KMS-11 (cell line): ENCODE data around the gene NT5C2.
"Not testable (repeated sequence)": the region's sequence is repeated elsewhere in the genome, so short reads cannot be mapped to it uniquely, and the experiment has no call there.

Source experiments
- H2AFZ ChIP-seq: fragments of 200-600 bp; sonication (generic); 2 replicates; pipeline ENCODE4 v1.6.1; 2016; ENCODE audit warnings: antibody characterized with exemption, mixed run types, low read depth
- H3K27ac ChIP-seq: fragments of 200-600 bp; sonication (generic); 2 replicates; pipeline ENCODE4 v1.6.1; 2016; ENCODE audit warnings: mild to moderate bottlenecking, mixed run types
- H3K27me3 ChIP-seq: fragments of 200-600 bp; sonication (generic); 2 replicates; pipeline ENCODE4 v1.6.1; 2017; ENCODE audit warnings: mild to moderate bottlenecking, low read depth, mixed run types, moderate library complexity; ENCODE audit not compliant: insufficient read depth
- H3K36me3 ChIP-seq: fragments of 200-600 bp; sonication (generic); 2 replicates; pipeline ENCODE4 v1.6.1; 2017; ENCODE audit warnings: mild to moderate bottlenecking, mixed run types; ENCODE audit not compliant: insufficient read depth
- H3K4me1 ChIP-seq: fragments of 200-600 bp; sonication (generic); 2 replicates; pipeline ENCODE4 v1.6.1; 2016; ENCODE audit warnings: mild to moderate bottlenecking, low read depth, mixed run types; ENCODE audit not compliant: poor library complexity, severe bottlenecking
- H3K4me2 ChIP-seq: fragments of 200-600 bp; sonication (generic); 2 replicates; pipeline ENCODE4 v1.7.0; 2016; ENCODE audit warnings: mild to moderate bottlenecking, mixed run types
- H3K4me3 ChIP-seq: fragments of 200-600 bp; sonication (generic); IDR thresholded peaks from 2 replicates; pipeline ENCODE4 v1.6.1; 2017; ENCODE audit warnings: low read depth, low read length, mixed read lengths; ENCODE audit not compliant: insufficient read depth
- H3K79me2 ChIP-seq: fragments of 200-600 bp; sonication (generic); 2 replicates; pipeline ENCODE4 v1.6.1; 2016; ENCODE audit warnings: low read depth, mixed run types; ENCODE audit not compliant: insufficient read depth
- H3K9ac ChIP-seq: fragments of 200-600 bp; sonication (generic); 2 replicates; pipeline ENCODE4 v1.6.1; 2016; ENCODE audit warnings: mild to moderate bottlenecking, mixed run types
- H4K20me1 ChIP-seq: fragments of 200-600 bp; sonication (generic); 2 replicates; pipeline ENCODE4 v1.6.1; 2016; ENCODE audit warnings: mild to moderate bottlenecking, mixed run types; ENCODE audit not compliant: insufficient read depth
- TF ChIP-seq, protein P1 (sequence below): fragments of 200-600 bp; sonication (generic); conservative IDR thresholded peaks from 2 replicates; pipeline ENCODE4 v1.6.1; 2017; ENCODE audit warnings: low read depth, mild to moderate bottlenecking, antibody characterized with exemption, low read length, moderate library complexity, mixed read lengths

NT5C2 gene

DNA sequence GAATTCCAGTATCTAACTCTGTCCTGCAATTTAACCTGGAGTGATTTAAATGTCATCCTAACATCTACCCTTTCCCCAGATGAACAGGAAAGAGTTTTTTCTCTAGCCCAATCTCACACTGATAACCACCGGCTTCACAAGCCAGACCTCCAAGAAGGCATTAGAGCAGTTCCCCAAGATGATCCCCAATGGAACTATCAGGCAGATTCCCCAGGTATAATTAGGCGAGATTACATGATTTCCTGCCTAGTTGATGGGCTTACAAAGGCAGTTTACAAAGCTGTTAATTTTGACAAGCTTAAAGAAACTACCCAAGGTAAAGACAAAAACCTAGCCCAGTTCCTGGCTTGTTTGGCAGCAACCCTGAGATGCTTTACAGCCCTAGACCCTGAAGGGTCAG lies 14.1 kb upstream of the NT5C2 start:
- H4K20me1 ChIP-seq, result no peaks in the 10 kb centered on the region
- TF ChIP-seq, protein P1, sequence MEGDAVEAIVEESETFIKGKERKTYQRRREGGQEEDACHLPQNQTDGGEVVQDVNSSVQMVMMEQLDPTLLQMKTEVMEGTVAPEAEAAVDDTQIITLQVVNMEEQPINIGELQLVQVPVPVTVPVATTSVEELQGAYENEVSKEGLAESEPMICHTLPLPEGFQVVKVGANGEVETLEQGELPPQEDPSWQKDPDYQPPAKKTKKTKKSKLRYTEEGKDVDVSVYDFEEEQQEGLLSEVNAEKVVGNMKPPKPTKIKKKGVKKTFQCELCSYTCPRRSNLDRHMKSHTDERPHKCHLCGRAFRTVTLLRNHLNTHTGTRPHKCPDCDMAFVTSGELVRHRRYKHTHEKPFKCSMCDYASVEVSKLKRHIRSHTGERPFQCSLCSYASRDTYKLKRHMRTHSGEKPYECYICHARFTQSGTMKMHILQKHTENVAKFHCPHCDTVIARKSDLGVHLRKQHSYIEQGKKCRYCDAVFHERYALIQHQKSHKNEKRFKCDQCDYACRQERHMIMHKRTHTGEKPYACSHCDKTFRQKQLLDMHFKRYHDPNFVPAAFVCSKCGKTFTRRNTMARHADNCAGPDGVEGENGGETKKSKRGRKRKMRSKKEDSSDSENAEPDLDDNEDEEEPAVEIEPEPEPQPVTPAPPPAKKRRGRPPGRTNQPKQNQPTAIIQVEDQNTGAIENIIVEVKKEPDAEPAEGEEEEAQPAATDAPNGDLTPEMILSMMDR, result no peak
- H3K4me1 ChIP-seq, result no peaks in the 10 kb centered on the region
- no peak overlapping the region for H3K27ac ChIP-seq
- no peaks in the 10 kb centered on the region for H3K36me3 ChIP-seq
- no peak overlapping the region for H2AFZ ChIP-seq
- no peaks in the 10 kb centered on the region for H3K27me3 ChIP-seq
- H3K9ac ChIP-seq, result no peak overlapping the region
- no peaks in the 10 kb centered on the region for H3K79me2 ChIP-seq
- H3K4me2 ChIP-seq, result no peak overlapping the region
- H3K4me3 ChIP-seq, result no peak overlapping the region

DNA sequence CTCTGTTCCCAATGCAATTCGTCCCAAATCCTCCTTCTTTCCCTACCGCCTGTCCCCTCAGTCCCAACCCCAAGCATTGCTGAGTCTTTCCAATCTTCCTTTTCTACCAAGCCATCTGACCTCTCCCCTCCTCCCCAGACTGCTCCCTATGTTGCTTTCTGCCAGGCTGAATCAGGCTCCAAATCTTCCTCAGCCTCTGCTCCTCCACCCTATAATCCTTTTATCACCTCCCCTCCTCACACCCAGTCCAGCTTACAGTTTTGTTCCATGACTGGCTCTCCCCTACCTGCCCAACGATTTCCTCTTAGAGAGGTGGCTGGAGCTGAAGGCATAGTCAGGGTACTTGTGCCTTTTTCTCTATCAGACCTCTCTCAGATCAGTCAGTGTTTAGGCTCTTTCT lies 13.6 kb upstream of the NT5C2 start:
- H3K79me2 ChIP-seq, H3K9ac ChIP-seq, H3K27ac ChIP-seq, H3K4me1 ChIP-seq, H3K36me3 ChIP-seq, H2AFZ ChIP-seq, H4K20me1 ChIP-seq, H3K4me2 ChIP-seq, H3K27me3 ChIP-seq, H3K4me3 ChIP-seq: not testable (repeated sequence)

DNA sequence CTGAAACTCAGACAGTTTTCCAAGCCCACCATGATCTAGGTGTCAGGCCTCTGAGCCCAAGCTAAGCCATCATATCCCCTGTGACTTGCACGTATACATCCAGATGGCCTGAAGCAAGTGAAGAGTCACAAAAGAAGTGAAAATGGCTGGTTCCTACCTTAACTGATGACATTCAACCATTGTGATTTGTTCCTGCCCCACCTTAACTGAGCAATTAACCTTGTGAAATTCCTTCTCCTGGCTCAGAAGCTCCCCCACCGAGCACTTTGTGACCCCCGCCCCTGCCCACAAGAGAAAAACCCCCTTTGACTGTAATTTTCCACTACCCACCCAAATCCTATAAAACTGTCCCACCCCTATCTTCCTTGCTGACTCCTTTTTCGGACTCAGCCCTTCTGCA lies 12.3 kb upstream of the NT5C2 start:
- H4K20me1 ChIP-seq, H3K27me3 ChIP-seq, H3K27ac ChIP-seq, H3K9ac ChIP-seq, H3K79me2 ChIP-seq, H3K36me3 ChIP-seq, H2AFZ ChIP-seq, H3K4me3 ChIP-seq, H3K4me1 ChIP-seq, H3K4me2 ChIP-seq: not testable (repeated sequence)

DNA sequence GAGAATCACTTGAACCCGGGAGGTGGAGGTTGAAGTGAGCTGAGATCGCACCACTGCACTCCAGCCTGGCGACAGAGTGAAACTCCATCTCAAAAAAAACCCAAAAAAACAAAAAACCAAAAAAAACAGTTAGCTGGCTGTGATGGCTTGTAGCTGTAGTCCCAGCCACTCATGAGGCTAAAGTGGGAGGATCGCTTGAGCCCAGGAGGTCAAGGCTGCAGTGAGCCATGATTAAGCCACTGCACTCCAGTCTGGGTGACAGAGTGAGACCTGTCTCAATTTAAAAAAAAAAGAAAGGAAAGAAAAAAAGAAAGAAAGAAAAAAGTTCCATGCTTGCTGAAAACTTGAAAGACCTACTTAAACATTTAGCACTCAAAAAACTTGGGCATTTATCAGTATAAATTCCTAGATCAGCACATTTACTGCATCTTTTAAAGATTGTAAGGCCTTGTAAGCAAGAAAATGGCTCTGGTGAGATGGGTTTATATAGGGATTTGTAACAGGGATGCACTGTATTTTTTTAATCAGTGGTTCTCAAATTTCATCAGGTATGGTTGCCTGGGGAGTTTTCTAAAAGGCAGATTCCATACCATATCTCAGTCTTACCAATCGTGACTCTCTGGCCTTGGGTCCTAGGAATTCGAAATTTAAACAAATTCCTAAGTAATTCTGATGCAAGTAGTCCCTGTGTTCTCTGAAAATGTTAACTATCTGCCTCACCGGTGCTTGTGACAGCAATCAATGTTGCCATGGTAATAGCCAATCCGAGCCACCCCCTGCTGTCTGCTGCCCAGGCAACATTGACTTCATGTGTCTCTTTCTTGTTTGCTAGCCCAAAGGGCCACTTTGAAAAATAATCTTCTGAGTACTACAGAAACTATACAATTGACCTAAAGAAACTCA lies 11.5 kb upstream of the NT5C2 start:
- no peak overlapping the region for H3K4me3 ChIP-seq
- H3K36me3 ChIP-seq, result no peaks in the 10 kb centered on the region
- no peaks in the 10 kb centered on the region for H3K79me2 ChIP-seq
- no peaks in the 10 kb centered on the region for H4K20me1 ChIP-seq
- TF ChIP-seq, protein P1, result no peak
- no peak overlapping the region for H2AFZ ChIP-seq
- no peak overlapping the region for H3K27ac ChIP-seq
- H3K4me1 ChIP-seq, result no peaks in the 10 kb centered on the region
- no peak overlapping the region for H3K9ac ChIP-seq
- H3K4me2 ChIP-seq, result no peak overlapping the region
- H3K27me3 ChIP-seq, result no peaks in the 10 kb centered on the region

DNA sequence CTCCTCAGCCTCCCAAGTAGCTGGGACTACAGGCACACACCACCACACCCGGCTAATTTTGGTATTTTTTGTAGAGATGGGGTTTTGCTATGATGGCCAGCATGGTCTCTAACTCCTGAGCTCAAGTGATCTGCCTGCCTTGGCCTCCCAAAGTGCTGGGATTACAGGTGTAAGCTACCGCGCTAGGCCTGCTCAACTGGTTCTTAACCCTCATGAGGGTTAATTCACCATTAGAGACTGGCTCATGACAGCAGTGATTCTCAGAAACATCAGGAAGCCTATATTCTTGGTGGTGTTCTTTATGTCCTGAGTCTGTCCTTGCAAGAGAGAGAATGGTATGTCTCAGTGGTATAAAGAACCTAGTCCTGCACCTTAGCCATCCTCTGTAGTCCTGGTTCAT lies 10.4 kb upstream of the NT5C2 start:
- TF ChIP-seq, protein P1, result no peak
- Histone ChIP-seq H3K27me3 (no peaks in the 10 kb centered on the region), H4K20me1 (no peaks in the 10 kb centered on the region), H3K4me3 (no peak overlapping the region), H2AFZ (no peak overlapping the region), H3K36me3 (no peaks in the 10 kb centered on the region), H3K27ac (no peak overlapping the region), H3K79me2 (no peaks in the 10 kb centered on the region), H3K9ac (no peak overlapping the region), H3K4me1 (no peaks in the 10 kb centered on the region), H3K4me2 (no peak overlapping the region)
